ENCODE data around the gene SERF1A.
"Not testable (repeated sequence)": the region's sequence is repeated elsewhere in the genome, so short reads cannot be mapped to it uniquely, and the experiment has no call there.

The SERF1A gene

DNA sequence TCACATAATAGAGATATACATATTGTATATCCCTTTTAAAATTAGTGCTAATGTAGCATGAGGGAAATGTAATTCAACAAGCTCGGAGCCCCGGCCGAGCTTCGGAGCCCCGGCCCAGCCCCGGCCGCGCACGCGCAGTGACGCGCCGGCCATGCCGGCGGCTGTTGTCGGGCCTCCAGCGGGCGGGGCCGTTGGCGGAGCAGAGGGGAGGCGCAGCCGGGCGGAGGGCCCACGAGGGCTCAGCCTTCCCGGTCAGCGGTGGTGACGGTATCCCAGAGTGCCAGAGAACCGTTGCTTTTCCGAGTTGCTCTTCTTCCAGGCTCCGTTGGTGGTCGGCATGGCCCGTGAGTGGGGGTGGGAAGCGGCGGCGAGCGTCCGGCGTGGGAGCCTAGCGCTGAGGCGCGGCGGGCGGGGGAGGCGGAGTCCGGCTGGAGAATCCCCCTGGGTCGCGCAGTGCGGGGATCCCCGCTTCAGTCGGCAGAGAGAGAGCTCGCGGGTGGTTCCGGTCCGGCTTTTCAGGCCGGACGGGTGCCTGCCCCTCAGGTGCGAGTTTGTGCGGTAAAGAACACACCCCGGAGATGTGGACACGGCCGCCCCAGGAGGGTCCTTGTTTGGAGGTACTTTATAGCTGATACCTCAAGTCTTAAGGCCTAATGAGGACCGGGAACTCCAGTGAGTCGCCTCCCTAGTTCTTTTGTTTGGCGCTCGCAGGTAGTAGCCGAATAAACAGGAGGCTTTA is at the start of gene SERF1A:
SERF1A (plus strand) TSS at position 137 of the 739 bp plus-strand sequence; CDS start at position 338, 201 bp downstream.
- DNase-seq (ENCODE audit: low read depth): not testable (repeated sequence)

DNA sequence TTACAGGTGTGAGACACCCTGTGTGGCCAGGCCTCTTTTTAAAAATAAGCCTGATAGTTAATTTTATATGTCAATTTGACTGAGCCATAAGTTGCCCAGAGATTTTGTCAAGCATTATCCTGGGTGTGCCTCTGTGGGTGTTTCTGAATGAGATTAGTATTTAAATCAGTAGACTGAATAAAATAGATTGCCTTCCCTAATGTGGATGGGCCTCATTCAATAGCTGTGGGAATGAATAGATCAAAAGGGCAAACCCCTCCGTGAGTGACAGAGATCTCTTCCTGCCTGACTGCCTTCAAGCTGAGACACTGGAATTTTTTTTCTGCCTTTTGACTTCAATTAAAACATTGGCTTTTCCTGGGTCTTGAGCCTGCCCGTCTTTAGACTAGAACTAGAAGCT is 33.7 kb upstream of the SERF1A start:
- not testable (repeated sequence) for DNase-seq (ENCODE audit: low read depth)

DNA sequence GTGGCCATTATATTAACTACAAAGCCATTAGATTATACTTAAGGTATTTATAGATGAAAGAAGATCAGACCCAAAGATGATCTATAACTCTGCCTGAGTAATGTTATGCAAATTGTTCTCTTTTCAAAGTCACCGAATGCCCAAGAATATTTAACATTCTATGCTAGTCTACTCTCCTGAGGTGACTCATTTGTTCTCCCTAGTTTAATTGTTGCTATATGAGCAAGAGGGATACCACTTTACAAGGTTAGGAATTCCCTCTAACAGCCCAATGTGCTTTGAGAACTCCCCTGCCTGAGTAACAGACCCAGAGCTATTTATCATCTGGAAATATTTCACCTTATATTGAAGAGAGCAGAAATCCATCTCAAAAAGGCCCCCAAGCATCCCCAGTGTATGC is 29.8 kb upstream of the SERF1A start:
- DNase-seq (ENCODE audit: low read depth): not testable (repeated sequence)

DNA sequence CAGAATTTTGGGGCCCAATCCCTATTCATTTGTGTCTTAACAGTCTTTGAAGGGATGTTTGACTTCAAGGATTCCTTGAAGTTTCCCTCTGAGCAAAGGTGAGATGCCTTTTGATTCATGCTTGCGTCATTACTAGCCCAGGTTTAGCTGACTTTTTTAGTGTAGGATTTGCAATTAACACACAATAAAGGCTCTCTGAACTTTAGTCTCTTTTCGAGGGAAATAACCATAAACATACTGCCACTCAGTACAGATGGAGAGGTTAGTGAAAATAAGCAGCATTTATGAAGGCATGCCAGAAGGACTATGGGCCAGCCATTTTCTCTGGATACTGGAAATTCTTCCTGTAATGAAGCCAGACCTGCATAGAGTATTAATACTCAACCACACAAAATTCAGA is 4.4 kb upstream of the SERF1A start:
- not testable (repeated sequence) for DNase-seq (ENCODE audit: low read depth)

DNA sequence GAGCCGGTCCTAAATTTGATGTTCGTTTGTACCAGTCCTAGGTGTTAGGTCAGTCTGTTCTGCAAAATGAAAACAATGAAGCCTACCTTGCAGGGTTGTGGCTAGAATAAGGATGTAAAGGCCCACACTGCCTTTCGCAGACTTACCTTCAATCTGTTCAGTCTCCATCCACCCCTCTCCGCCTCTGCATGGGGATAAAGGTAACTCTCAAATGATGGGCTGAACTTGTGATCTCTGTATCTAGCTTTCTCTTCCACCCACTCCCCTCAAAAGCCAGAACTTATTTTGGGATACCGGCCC is 753 bp downstream of the SERF1A start:
- not testable (repeated sequence) for DNase-seq (ENCODE audit: low read depth)

DNA sequence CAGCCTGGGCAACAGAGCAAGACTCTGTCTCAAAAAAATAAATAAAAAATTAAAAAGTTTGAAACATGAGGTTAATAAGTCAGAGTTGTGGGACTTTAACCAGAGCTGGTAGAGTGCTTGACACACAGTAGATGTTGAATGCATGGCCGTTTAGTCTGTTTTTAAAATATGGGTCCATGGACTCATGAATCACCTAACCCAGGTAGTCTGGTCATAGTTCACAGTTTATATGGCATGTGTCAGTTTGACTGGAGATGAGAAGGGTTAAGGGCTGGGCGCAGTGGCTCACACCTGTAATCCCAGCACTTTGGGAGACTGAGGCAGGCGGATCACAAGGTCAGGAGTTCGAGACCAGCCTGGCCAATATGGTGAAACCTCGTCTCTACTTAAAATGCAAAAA is 6.2 kb downstream of the SERF1A start:
- DNase-seq (ENCODE audit: low read depth): not testable (repeated sequence)

DNA sequence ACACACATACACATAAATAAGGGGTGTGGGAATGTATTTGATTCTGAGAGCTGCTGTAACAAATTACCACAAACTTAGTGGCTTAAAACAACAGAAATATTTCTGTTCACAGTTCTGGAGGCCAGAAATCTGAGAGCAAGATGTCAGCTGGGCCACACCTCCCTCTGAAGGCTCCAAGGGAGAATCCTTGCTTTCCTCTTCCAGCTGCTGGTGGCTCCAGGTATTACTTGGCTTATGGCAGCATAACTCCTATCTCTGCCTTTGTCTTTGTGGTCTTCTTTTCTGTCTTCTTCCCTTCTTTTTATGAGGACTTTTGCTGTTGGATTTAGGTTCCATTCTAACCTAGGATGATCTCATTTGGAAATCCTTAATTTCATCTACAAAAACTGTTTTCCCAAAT is 16.4 kb downstream of the SERF1A start:
- DNase-seq (ENCODE audit: low read depth): not testable (repeated sequence)

DNA sequence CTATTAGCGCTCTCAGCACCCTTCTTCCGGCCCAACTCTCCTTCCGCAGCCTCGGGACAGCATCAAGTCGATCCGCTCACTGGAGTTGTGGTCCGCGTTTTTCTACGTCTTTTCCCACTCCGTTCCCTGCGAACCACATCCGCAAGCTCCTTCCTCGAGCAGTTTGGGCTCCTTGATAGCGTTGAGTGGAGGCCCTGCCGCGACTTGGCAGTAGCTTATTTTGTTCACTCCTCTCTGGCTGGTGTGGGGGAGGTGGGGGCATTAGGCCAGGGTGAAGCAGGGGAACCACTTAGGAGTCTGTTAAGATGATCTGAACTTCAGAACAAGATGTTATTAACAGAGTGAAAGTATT is 24.7 kb downstream of the SERF1A start:
- not testable (repeated sequence) for DNase-seq (ENCODE audit: low read depth)

DNA sequence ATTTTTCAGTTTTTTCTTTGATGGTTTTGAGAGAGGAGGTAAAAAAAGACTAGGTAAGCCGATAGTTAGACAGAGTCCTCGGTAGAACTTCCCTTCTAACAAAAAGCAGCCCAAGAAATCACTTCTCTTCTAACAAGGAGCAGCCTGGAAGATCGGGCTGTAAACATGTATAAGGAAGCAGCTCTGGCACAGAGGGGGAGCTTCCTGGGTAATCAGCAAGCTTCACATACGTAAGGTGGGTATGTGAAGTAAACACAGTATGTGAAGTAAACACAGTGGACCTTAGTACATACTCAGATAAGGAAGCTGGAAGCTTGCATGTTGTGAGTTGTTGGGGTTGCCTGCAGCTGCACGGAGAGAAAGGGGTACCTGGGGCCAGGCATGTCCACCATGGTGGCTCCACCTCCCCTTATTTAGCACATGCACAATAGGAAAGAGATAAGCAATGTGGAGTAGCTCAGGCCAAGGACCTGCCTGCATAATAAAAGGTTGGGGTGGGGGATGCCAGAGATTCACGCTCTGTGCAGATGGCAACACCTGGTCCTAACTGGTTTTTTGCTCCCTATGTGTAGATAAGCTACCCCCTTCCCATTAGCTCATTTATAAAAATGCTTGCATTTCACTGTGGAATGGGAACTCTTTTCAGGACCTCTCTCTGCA is 31.4 kb downstream of the SERF1A start:
- DNase-seq (ENCODE audit: low read depth): not testable (repeated sequence)

DNA sequence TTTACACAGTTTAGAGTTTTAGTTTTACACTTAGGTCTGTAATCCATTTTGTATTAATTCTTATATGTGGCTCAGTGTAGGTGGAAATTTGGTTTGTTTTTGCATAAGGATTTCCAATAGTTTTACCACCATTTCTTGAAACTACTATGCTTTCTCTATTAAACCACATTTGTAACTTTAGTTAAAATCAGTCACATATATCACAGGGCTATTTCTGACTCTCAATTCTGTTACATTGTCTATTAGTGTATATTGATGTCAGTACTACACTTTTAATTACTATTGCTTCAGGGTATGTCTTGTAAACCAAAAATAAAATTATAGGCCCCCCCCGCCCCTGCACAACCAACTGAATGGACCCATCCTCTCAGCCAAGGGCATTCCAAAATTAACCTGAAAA is 32.1 kb downstream of the SERF1A start:
- not testable (repeated sequence) for DNase-seq (ENCODE audit: low read depth)

DNA sequence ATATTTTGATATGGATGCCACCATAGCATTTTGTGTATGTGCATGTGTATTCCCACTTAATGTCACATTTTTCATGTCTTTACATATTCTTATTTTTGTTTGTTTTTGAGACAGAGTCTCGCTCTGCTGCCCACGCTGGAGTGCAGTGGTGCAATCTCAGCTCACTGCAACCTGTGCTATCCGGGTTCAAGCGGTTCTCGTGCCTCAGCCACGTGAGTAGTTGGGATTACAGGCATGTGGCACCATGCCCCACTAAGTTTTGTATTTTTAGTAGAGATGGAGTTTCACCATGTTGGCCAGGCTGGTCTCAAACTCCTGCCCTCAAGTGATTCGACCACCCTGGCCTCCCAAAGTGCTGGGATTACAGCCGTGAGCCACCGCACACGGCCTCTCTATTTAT is 52.6 kb downstream of the SERF1A start:
- not testable (repeated sequence) for DNase-seq (ENCODE audit: low read depth)
